Stimulated activated CD4-positive, alpha-beta T cell treated with anti-CD3 and anti-CD28 coated beads, Interleukin-1b, Interleukin-23, amount 100 ng/mL, for 4 hours (primary cell): ENCODE results near the gene CHCHD6.

Experiments used
- DNase-seq, 2 donors: peaks; one replicate each; pipeline ENCODE4 v3.0.0-alpha.2; 2020; ENCODE audit warnings: low read depth in 2 of 2

CHCHD6 gene

DNA sequence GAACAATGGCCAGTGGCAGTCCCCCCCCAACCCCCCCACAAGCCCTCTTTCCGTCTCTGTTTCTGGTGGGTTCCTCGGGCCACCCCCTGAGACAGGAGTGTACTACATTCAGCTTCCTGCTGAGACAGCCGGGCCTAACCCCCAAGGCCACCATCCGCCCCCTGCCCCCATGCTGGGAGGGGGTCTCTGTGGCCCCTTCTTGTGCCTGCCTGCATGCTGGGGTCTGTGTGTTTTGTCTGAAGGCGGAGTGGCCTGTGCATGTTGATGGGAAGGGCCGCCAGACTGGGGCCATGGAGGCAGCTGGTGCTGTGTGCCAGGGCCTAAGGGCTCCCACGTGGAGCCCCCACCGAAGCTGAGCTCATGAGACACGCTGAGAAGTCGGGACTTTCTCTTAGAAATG is 305.5 kb downstream of the CHCHD6 start:
- no peak for DNase-seq
